T-helper 1 cell treated with Interleukin-12 subunit alpha and Interleukin-12 subunit beta and Interleukin-4 antibody, amounts not matched to agents 30 μg/mL and 1 μg/mL, for 36 hours (primary cell): ENCODE measurements around the gene PLCD3.

Experiments
- H3K27ac Mint-ChIP-seq: one replicate; pipeline ENCODE4 v1.8.0; 2021; ENCODE audit warnings: mild to moderate bottlenecking, mixed read lengths
- H3K27me3 Mint-ChIP-seq: one replicate; pipeline ENCODE4 v1.8.0; 2021; ENCODE audit warnings: low read depth, mixed read lengths
- H3K36me3 Mint-ChIP-seq: one replicate; pipeline ENCODE4 v1.8.0; 2021; ENCODE audit warnings: low read depth, mixed read lengths
- H3K4me1 Mint-ChIP-seq: one replicate; pipeline ENCODE4 v1.8.0; 2021; ENCODE audit warnings: low read depth, mixed read lengths
- H3K4me3 Mint-ChIP-seq: one replicate; pipeline ENCODE4 v1.8.0; 2021; ENCODE audit warnings: mild to moderate bottlenecking, moderate library complexity, mixed read lengths
- H3K9me3 Mint-ChIP-seq: one replicate; pipeline ENCODE4 v1.8.0; 2021; ENCODE audit warnings: mixed read lengths

PLCD3 gene

GRCh38 chr17:45132320-45132571 is at the start of gene PLCD3:
TSS of gene PLCD3 (minus strand) at chr17:45132515. CDS start at chr17:45132410, 105 bp downstream.
- H3K4me1 Mint-ChIP-seq = peaks cover 6% of the 10 kb centered on the region
- peak within 1 kb of the TSS; percentile 83 for H3K27ac Mint-ChIP-seq
- no peaks in the 10 kb centered on the region for H3K9me3 Mint-ChIP-seq
- H3K4me3 Mint-ChIP-seq = peak within 1 kb of the TSS; percentile 87
- H3K27me3 Mint-ChIP-seq = peaks cover 14% of the 10 kb centered on the region
- peaks cover 3% of the 10 kb centered on the region for H3K36me3 Mint-ChIP-seq

GRCh38 chr17:45177563-45177962 is 45.2 kb upstream of the PLCD3 start:
- Mint-ChIP-seq H3K4me1 (peaks cover 5% of the 10 kb centered on the region), H3K9me3 (no peaks in the 10 kb centered on the region), H3K27ac (no peak overlapping the region), H3K4me3 (no peak overlapping the region), H3K27me3 (no peaks in the 10 kb centered on the region), H3K36me3 (no peaks in the 10 kb centered on the region)

DNA sequence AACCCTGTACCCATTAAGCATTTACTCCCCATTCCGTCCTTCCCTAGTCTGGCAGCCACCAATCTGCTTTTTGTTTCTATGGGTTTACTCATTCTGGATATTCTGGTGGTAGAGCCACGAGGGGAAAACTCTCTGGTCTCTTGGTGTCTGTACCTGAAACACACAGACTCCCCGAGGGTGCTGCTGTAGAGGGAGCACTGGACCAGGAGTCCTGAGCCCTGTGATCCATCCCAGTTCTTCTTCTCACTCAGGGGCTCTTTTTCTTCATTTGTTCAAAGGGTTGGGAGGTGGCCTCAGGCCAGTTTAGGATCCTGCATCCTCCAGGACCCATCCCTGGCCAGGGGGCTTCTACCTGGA is 43.4 kb upstream of the PLCD3 start:
- Mint-ChIP-seq H3K4me1 (peaks cover 14% of the 10 kb centered on the region), H3K27me3 (no peaks in the 10 kb centered on the region), H3K9me3 (no peaks in the 10 kb centered on the region), H3K27ac (no peak overlapping the region), H3K4me3 (no peak overlapping the region), H3K36me3 (no peaks in the 10 kb centered on the region)

DNA sequence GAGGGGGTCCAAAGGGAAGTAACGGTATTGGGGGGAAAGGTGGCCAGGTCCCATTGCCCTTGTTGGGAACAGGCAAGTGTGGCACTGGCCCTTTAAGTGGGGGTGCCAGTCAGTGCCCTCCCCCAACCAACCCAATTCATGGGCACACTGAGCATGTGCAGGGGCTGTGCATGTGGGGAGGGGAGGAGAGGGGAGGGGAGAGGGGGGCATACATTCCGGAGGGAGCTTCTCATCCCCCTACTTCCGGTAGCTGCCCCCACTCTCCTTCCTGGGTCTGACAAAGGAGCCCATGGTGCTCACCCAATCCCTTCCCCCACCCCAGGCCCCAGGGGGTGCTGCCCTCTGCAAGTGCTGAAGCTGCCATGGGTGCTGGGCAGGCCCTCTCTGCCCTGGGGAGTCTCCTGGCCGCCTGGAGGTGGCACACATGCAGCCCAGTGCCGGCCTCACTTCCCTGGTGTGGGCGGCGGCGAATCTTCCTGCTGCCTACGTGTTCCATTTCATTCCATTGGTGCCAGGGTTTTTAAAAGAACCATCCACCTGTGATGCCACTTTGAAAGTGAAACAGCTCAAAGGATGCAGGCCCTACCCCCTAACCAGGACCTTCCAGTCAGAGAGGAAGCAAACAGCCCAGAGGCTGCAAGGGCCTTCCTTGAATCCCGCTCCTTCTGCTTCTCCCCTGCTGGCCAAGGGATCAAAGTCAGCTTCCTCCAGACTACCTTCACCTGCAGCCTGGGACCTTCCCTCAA is 40.4 kb upstream of the PLCD3 start:
- H3K9me3 Mint-ChIP-seq = no peaks in the 10 kb centered on the region

GRCh38 chr17:45172232-45172540 is 39.9 kb upstream of the PLCD3 start:
- H3K4me1 Mint-ChIP-seq = peaks cover 14% of the 10 kb centered on the region
- H3K9me3 Mint-ChIP-seq = no peaks in the 10 kb centered on the region
- H3K27me3 Mint-ChIP-seq = no peaks in the 10 kb centered on the region
- no peak overlapping the region for H3K4me3 Mint-ChIP-seq
- H3K27ac Mint-ChIP-seq = peak overlapping the region; percentile 62
- no peaks in the 10 kb centered on the region for H3K36me3 Mint-ChIP-seq

More for the DNA sequence above, 40.4 kb upstream of the PLCD3 start:
- peak overlapping the region; percentile 90 for H3K27ac Mint-ChIP-seq
- no peaks in the 10 kb centered on the region for H3K36me3 Mint-ChIP-seq
- H3K4me1 Mint-ChIP-seq = peaks cover 14% of the 10 kb centered on the region
- H3K27me3 Mint-ChIP-seq = no peaks in the 10 kb centered on the region
- peak overlapping the region; percentile 79 for H3K4me3 Mint-ChIP-seq

- Mint-ChIP-seq H3K27me3 (no peaks in the 10 kb centered on the region), H3K36me3 (no peaks in the 10 kb centered on the region), H3K4me3 (no peak overlapping the region), H3K27ac (peak overlapping the region; percentile 73), H3K4me1 (peaks cover 14% of the 10 kb centered on the region), H3K9me3 (no peaks in the 10 kb centered on the region)
Observed at GRCh38 chr17:45171338-45172231, 39.3 kb upstream of the PLCD3 start.

- H3K27me3 Mint-ChIP-seq = no peaks in the 10 kb centered on the region
- no peak overlapping the region for H3K4me3 Mint-ChIP-seq
- H3K4me1 Mint-ChIP-seq = peaks cover 14% of the 10 kb centered on the region
- peak overlapping the region; percentile 73 for H3K27ac Mint-ChIP-seq
- H3K9me3 Mint-ChIP-seq = no peaks in the 10 kb centered on the region
- H3K36me3 Mint-ChIP-seq = no peaks in the 10 kb centered on the region
Observed at GRCh38 chr17:45170931-45171337, 38.6 kb upstream of the PLCD3 start.

DNA sequence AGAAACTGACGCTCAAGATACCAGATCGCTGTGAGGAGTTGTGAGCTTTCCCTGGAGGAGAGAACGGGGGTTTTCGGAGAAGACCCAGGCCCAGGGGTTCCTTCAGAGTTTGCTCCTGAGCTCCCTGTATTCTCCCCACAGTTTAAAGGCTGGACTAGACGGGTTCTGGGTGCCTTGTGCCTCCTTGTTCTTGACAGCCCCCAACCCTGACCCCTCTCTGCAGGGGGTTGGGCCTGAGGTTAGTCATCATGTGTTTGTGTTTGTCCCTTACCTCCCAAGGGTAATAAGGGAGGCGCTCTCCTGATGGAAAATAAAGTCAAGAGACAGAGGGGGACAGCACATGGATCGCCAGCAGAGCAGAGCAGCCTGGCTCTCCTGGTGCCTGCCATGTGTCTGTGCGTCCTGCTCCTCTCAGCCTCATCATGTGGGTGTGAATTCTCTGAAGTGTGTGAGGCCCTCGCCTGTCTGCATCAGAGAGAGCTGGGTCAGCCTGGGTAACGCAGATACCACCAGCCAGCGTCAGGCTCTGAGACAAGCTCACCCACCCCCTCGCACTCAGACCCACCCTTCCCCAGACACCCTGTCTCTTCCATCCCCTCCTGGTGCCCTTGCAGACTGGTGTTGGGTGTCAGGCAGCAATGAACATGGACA is 38.1 kb upstream of the PLCD3 start:
- Mint-ChIP-seq H3K27me3 (no peaks in the 10 kb centered on the region), H3K4me1 (peaks cover 15% of the 10 kb centered on the region), H3K4me3 (no peak overlapping the region), H3K27ac (peak overlapping the region; percentile 73), H3K36me3 (no peaks in the 10 kb centered on the region), H3K9me3 (no peaks in the 10 kb centered on the region)

- Mint-ChIP-seq H3K27me3 (no peaks in the 10 kb centered on the region), H3K36me3 (peaks cover 3% of the 10 kb centered on the region), H3K9me3 (no peaks in the 10 kb centered on the region), H3K4me3 (no peak overlapping the region), H3K27ac (no peak overlapping the region), H3K4me1 (peaks cover 20% of the 10 kb centered on the region)
Observed at GRCh38 chr17:45168991-45169752, 36.9 kb upstream of the PLCD3 start.

DNA sequence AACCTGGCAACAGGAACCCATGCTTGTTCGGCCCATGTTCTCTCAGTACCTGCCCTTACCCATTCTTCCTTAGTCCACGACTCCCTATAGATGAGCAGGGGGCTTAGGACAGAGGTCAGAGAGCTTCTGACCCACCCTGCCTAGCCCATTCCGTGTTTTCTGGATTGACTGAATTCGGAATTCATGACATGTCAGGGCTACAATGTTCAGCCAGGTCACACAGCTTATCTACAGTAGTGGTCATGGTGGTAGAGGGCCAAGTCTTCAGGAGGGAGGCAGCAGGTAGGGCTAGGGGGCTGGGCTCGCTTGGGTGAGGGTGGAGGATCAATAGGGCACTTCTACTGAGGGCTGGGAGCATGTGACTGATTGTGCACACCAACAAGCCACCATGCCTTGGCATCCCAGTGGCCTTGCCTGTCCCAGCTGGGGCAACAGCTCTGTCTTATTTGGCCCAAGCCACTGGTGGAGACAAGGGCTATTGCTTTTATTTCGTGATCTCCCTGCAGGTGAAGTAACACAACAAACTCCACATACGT is 32.5 kb upstream of the PLCD3 start:
- peaks cover 14% of the 10 kb centered on the region for H3K36me3 Mint-ChIP-seq

GRCh38 chr17:45162025-45162687 is 29.8 kb upstream of the PLCD3 start:
- peak overlapping the region; percentile 99 for H3K4me3 Mint-ChIP-seq
- H3K4me1 Mint-ChIP-seq = peaks cover 22% of the 10 kb centered on the region
- H3K27ac Mint-ChIP-seq = peak overlapping the region; percentile 99
- H3K9me3 Mint-ChIP-seq = no peaks in the 10 kb centered on the region
- H3K27me3 Mint-ChIP-seq = no peaks in the 10 kb centered on the region
- peaks cover 24% of the 10 kb centered on the region for H3K36me3 Mint-ChIP-seq

More for the DNA sequence above, 32.5 kb upstream of the PLCD3 start:
- H3K4me3 Mint-ChIP-seq = no peak overlapping the region
- no peaks in the 10 kb centered on the region for H3K27me3 Mint-ChIP-seq
- peaks cover 12% of the 10 kb centered on the region for H3K4me1 Mint-ChIP-seq
- no peak overlapping the region for H3K27ac Mint-ChIP-seq
- H3K9me3 Mint-ChIP-seq = no peaks in the 10 kb centered on the region

- H3K27me3 Mint-ChIP-seq = no peaks in the 10 kb centered on the region
- H3K27ac Mint-ChIP-seq = peak within 1 kb of the TSS; percentile 99
- H3K4me3 Mint-ChIP-seq = peak within 1 kb of the TSS; percentile 99
- H3K36me3 Mint-ChIP-seq = peaks cover 24% of the 10 kb centered on the region
- no peaks in the 10 kb centered on the region for H3K9me3 Mint-ChIP-seq
- peaks cover 22% of the 10 kb centered on the region for H3K4me1 Mint-ChIP-seq
Observed at GRCh38 chr17:45161288-45162024, 29.1 kb upstream of the PLCD3 start, which contains the start of gene HEXIM2. TSS of gene HEXIM2 (plus strand) at chr17:45161875. CDS start at chr17:45162794, 919 bp downstream.
